HepG2 (cell line): ENCODE data around the gene ST6GALNAC6.

Experiments used
- ELF1 ChIP-seq: sonication (generic); formaldehyde crosslinking; IDR thresholded peaks from 2 replicates; pipeline ENCODE4 v1.4.0; 2020; ENCODE audit warnings: missing genetic modification reagents
- EZH2 ChIP-seq: conservative IDR thresholded peaks from 2 replicates; pipeline ENCODE4 v1.6.1; 2012; ENCODE audit warnings: mild to moderate bottlenecking, low read depth, low read length, moderate library complexity
- GATAD2A ChIP-seq: IDR thresholded peaks from 2 replicates; pipeline ENCODE4 v1.6.1; 2016
- RAD21 ChIP-seq: fragments of 450-650 bp; formaldehyde crosslinking; IDR thresholded peaks from 2 replicates; pipeline ENCODE4 v1.5.0; 2020; ENCODE audit warnings: mild to moderate bottlenecking
- RCOR2 ChIP-seq: IDR thresholded peaks from 2 replicates; pipeline ENCODE4 v1.6.1; 2016; ENCODE audit warnings: missing biosample characterization, missing genetic modification reagents
- SUZ12 ChIP-seq: fragments of 150-350 bp; IDR thresholded peaks from 2 replicates; pipeline ENCODE4 v1.6.1; 2014; ENCODE audit warnings: low read depth, low read length
- TCF7 ChIP-seq: sonication (generic); IDR thresholded peaks from 2 replicates; pipeline ENCODE4 v1.6.1; 2016; ENCODE audit warnings: antibody characterized with exemption, low read depth
- ZBTB4 ChIP-seq: sonication (generic); formaldehyde crosslinking; IDR thresholded peaks from 2 replicates; pipeline ENCODE4 v1.4.0; 2020; ENCODE audit warnings: missing genetic modification reagents, mild to moderate bottlenecking, borderline replicate concordance

GRCh38 chr9:127865645-127866464 is 33.5 kb downstream of the ST6GALNAC6 start:
- TF ChIP-seq RAD21 (no peak), TCF7 (no peak), EZH2 (no peak), SUZ12 (no peak), RCOR2 (CRISPR knock-in tag) (no peak), ELF1 (CRISPR knock-in tag) (no peak), GATAD2A (CRISPR knock-in tag) (no peak), ZBTB4 (no peak)
